HG03565 (cell line): ENCODE results near the gene RTN3.
A peak's percentile ranks its signal among the peaks of the same experiment; 100 is the strongest.
"Not testable (repeated sequence)": the region's sequence is repeated elsewhere in the genome, so short reads cannot be mapped to it uniquely, and the experiment has no call there.

Experiments used
- ATAC-seq: cut with Tn5 transposase; IDR thresholded peaks from one replicate; pipeline ENCODE4 v1.9.1; 2021; ENCODE audit warnings: mild to moderate bottlenecking, moderate library complexity; ENCODE audit not compliant: unreplicated experiment

Gene RTN3

DNA sequence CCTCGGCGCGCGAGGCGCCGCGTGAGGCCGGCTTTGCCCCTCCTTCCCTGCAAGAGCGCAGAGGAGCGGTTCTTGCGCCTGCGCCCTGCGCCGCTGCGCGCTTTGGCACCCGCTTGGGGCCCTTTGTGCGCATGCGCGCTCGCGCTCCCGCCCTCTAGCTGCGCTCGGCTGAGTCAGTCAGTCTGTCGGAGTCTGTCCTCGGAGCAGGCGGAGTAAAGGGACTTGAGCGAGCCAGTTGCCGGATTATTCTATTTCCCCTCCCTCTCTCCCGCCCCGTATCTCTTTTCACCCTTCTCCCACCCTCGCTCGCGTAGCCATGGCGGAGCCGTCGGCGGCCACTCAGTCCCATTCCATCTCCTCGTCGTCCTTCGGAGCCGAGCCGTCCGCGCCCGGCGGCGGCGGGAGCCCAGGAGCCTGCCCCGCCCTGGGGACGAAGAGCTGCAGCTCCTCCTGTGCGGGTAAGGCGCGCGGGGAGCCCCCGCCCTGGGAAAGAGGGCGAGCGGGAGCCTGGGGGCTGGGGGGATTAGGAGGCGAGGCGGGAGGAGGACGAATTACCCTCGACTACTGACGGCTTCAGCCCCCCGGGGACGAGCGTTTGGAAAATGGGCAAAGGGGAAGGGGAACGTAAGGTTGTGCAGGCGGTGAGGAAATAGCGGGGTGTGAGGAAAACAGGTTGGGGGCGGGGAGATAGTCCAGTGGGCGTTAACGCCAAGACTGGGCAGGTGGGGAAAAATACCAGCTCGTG lies at the start of gene RTN3:
RTN3 (plus strand) TSS at position 180 of the 745 bp plus-strand sequence; CDS start at position 317, 137 bp downstream.
- peak; percentile 77 for ATAC-seq

GRCh38 chr11:63635762-63636465 lies 45.4 kb upstream of the RTN3 start:
- ATAC-seq, result no peak

DNA sequence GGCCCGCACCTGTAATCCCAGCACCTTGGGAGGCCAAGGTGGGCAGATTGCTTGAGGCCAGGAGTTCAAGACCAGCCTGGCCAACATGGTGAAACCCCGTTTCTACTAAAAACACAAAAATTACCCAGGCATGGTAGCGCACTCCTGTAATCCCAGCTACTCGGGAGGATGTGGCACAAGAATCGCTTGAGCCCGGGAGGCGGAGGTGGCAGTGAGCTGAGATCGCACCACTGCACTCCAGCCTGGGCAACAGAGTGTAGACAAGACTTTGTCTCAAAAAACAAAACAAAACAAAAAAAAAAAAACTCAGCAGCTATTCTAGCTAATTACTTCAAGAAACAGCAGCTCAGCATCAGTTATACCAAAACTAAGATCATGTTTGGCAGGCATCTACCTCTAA lies 42.9 kb upstream of the RTN3 start:
- not testable (repeated sequence) for ATAC-seq

DNA sequence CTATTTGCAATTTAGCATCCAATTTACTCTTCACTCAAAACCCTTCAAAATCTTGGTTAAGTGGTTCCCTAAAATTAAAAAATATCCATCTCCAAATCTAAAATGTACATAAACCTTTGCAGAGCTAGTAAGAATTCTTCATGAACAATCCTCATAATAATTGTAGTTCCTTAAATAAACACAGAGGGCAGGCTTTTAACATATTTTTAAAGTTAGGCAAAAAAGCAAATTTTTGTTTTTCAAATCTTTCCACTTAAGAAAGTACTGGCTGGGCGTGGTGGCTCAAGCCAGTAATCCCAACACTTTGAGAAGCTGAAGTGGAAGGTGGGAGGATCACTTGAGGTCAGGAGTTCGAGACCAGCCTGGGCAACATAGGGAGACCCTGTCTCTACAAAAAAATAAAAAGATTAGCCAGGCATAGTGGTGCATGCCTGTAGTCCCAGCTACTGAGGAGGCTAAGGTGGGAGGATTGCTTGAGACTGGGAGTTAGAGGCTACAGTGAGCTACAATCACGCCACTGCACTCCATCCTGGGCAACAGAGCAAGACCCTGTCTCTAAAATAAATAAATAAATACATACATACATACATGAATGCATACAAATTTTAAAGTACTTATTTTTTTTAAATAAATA lies 42.0 kb upstream of the RTN3 start:
- no peak for ATAC-seq

GRCh38 chr11:63641727-63642126 lies 39.6 kb upstream of the RTN3 start:
- no peak for ATAC-seq

- ATAC-seq, result no peak
Measured at GRCh38 chr11:63643205-63643604, 38.1 kb upstream of the RTN3 start.

GRCh38 chr11:63652671-63653070 lies 28.6 kb upstream of the RTN3 start:
- ATAC-seq, result no peak

- no peak for ATAC-seq
Measured at GRCh38 chr11:63660972-63661371, 20.3 kb upstream of the RTN3 start.

- no peak for ATAC-seq
Measured at GRCh38 chr11:63663809-63664208, 17.5 kb upstream of the RTN3 start.

DNA sequence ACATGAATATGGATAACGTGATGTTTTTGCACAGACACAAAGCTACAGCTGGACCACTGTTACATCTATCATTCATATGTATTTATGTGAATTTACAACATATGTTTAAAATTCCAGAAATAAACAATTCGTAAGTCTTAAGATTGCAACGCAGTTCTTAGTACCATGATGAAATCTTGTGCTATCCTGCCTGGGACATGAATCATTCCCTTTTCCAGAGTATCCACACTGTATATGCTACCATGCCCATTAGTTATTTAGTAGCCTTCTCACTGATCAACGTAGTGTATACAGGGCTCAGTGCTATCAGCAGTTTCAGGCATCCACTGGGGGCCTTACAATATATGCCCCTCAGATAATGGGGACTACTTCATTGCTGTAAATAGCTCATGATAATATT lies 14.4 kb upstream of the RTN3 start:
- no peak for ATAC-seq

GRCh38 chr11:63667995-63668795 lies 13.1 kb upstream of the RTN3 start:
- no peak for ATAC-seq

DNA sequence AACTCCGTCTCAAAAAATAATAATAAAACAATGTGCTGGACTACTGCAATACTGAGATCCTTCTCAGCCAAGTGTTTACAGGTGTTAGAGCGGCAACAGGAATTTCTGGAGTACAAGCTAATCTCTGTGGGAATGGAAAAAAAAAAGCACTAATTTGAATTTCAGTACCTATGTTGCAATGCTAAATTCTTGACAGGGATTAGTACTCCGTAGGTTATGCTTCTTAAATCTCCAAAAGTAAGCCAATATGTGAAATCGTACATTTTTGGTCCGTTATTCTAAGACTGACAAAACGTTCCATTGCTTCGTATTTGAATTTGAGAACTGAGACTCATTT lies 11.2 kb upstream of the RTN3 start:
- ATAC-seq, result no peak

DNA sequence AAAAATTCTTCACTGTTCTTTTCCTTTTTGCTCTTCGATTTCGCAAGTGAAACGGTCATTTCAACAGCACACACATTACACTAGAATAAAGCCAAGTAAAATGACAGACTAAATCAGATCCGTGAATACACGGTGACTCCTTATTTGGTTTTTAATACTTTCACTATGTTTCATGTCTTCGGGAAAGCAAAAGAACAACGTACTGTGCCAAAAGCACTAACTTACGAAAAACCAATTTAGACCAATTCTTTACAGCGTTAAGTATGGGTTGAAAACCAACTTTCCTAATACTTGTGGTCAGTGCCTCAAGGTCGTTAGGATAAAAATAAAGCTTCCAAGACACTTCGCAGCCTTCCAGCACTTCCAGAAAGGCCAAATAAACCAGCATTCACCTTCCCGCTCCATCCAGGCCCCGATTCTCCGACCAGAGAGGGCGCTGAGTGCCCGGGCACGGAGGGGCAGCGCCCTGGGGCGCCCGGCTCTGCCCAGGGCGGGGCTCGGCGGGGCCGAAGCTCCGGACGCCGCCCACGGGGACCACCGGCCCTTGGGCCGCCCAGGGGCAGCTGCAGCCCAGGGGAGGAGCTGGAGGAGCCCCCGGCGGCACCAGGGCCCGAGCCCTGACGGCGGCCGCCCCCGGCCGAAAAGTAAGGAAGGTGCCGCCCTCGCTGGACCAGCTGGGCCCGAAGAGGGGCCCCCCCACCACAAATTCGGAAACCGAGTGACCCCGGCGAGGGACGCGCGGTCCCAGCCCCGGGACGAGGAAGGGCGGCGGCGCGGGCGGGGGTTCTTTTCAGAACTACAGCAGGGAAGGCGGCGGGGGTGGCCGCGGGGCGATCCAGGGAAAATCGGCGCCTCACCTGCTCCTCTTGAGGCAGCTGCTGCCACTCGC lies 10.6 kb upstream of the RTN3 start:
- peak; percentile 11 for ATAC-seq

GRCh38 chr11:63671322-63672155 lies 9.8 kb upstream of the RTN3 start, which contains the start of gene ATL3:
Gene ATL3, minus strand, starts transcription at chr11:63671376. Its CDS starts 41 bp downstream, at chr11:63671335.
- peak; percentile 83 for ATAC-seq

DNA sequence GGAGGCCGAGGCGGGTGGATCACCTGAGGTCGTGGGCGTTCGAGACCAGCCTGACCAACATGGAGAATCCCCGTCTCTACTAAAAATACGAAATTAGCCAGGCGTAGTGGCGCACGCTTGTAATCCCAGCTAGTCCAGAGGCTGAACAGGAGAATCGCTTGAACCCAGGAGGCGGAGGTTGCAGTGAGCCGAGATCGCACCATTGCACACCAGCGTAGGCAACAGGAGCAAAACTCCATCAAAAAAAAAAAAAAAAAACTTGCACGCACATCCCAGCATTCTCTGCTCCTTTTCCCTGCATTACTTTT lies 9.2 kb upstream of the RTN3 start:
- no peak for ATAC-seq

GRCh38 chr11:63672936-63673539 lies 8.3 kb upstream of the RTN3 start:
- no peak for ATAC-seq

- no peak for ATAC-seq
Measured at GRCh38 chr11:63673579-63673978, 7.7 kb upstream of the RTN3 start.

- no peak for ATAC-seq
Measured at GRCh38 chr11:63680834-63681320, 423 bp upstream of the RTN3 start.
